GM12801 (cell line): Measurements from ENCODE around the gene RILP.

Experiments
- TF ChIP-seq, protein P1 (sequence below): IDR thresholded peaks from one replicate; pipeline ENCODE4 v1.5.1; 2011; ENCODE audit warnings: control low read depth; ENCODE audit not compliant: insufficient read length; ENCODE audit errors: extremely low read depth

Gene RILP

DNA sequence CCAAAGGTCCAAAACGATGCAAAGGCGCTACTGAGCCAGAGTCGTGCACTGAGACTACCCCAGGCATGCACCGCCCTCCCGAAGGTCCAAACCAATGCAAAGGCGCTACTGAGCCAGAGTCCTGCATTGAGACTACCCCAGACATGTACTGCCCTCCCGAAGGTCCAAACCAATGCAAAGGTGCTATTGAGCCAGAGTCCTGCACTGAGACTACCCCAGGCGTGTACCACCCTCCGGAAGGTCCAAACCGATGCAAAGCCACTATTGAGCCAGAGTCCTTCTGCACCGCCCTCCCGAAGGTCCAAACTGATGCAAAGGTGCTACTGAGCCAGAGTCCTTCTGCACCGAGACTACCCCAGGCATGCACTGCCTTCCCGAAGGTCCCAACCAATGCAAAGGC, 48.1 kb downstream of the RILP start:
- TF ChIP-seq, protein P1, sequence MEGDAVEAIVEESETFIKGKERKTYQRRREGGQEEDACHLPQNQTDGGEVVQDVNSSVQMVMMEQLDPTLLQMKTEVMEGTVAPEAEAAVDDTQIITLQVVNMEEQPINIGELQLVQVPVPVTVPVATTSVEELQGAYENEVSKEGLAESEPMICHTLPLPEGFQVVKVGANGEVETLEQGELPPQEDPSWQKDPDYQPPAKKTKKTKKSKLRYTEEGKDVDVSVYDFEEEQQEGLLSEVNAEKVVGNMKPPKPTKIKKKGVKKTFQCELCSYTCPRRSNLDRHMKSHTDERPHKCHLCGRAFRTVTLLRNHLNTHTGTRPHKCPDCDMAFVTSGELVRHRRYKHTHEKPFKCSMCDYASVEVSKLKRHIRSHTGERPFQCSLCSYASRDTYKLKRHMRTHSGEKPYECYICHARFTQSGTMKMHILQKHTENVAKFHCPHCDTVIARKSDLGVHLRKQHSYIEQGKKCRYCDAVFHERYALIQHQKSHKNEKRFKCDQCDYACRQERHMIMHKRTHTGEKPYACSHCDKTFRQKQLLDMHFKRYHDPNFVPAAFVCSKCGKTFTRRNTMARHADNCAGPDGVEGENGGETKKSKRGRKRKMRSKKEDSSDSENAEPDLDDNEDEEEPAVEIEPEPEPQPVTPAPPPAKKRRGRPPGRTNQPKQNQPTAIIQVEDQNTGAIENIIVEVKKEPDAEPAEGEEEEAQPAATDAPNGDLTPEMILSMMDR, result no peak

DNA sequence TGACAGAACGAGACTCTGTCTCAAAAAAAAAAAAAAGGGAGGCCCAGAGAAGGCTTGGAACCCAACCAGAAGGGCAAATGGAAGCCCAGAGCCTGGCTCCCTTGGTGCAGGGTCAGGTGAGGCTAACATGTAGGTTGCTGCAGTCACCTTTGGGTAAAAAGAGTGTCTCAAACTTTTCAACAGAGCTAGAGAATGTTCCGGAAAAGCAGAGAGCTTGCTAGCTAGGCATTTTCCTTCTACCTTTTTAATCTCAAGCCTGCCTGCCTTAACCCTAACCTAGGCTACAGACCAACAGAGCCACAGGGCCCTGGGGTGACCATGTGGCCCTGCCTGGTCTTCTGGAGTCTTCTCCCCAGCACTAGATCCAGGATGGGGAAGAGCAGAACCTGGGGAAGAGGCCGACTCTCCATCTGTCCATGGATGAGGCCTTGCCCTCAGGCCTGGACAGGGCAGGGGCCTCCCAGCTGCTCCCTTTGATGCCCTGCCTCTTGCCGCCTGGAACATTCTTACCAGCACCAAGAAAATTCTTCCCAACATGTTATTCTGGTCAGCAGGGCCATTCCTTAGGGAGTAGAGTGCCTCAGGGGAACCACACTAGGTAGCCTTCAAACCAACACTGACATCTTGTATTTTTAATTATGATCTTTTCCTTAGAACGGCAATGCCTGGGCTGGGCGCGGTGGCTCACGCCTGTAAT, 51.1 kb downstream of the RILP start:
- TF ChIP-seq, protein P1, result no peak

DNA sequence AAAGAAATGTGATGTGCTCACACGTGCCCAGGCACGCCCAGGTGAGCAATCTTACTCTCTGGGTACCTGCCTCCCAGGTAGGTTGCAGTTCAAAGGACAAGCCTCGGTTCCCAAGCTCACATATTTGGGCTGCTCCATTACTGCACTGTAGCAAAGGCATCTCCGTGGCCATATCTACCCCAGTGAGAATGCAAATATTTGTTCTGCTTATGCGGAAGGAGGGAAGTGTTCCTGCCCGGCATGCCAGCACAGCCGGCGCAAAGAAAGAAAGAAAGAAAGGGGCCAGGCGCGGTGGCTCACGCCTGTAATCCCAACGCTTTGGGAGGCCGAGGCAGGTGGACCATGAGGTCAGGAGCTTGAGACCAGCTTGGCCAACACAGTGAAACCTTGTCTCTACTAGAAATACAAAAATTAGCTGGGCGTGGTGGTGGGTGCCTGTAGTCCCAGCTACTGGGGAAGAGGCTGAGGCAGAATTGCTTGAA, 51.8 kb downstream of the RILP start:
- TF ChIP-seq, protein P1, result no peak
